MM.1S (cell line): Measurements from ENCODE around the gene SPINT2.

ENCODE experiments used
- EZH2phosphoT487 ChIP-seq: fragments of 300-600 bp; sonication (generic); IDR thresholded peaks from 2 replicates; pipeline ENCODE4 v1.6.1; 2018; ENCODE audit warnings: antibody characterized with exemption, low read length
- TF ChIP-seq, protein P1 (sequence below): fragments of 300-600 bp; sonication (generic); IDR thresholded peaks from 2 replicates; pipeline ENCODE4 v1.5.1; 2016; ENCODE audit warnings: antibody characterized with exemption, low read length, mixed read lengths

DNA sequence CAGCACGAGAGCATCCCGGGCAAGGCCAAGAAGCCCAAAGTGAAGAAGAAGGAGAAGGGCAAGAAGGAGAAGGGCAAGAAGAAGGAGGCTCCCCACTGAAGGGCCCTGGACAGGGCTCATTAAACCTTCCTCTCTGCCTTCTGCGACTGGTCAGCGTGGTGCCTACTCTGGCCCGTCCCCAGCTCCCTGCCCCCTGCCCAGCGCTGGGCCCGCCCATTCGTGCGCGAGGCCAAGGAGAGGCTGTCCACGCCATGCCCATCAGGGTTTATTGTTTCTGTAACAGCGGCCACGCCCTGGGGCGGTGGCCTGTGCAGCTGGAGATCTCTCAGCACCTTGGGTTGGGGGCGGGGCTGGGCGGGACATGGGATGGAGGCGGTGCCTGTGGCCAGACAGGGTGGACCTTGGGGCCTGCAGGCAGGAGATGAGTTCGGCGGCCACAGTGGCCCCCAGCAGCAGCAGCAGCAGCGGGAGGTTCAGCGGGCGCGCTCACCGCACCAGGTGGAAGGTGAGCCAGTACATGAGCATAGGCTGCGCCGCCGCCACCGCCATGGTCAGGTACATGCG is 40.6 kb downstream of the SPINT2 start:
- TF ChIP-seq, protein P1, sequence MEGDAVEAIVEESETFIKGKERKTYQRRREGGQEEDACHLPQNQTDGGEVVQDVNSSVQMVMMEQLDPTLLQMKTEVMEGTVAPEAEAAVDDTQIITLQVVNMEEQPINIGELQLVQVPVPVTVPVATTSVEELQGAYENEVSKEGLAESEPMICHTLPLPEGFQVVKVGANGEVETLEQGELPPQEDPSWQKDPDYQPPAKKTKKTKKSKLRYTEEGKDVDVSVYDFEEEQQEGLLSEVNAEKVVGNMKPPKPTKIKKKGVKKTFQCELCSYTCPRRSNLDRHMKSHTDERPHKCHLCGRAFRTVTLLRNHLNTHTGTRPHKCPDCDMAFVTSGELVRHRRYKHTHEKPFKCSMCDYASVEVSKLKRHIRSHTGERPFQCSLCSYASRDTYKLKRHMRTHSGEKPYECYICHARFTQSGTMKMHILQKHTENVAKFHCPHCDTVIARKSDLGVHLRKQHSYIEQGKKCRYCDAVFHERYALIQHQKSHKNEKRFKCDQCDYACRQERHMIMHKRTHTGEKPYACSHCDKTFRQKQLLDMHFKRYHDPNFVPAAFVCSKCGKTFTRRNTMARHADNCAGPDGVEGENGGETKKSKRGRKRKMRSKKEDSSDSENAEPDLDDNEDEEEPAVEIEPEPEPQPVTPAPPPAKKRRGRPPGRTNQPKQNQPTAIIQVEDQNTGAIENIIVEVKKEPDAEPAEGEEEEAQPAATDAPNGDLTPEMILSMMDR: no peak
- no peak for TF ChIP-seq EZH2phosphoT487
